SK-N-SH (cell line): ENCODE measurements around the gene NUP188. TPM values are rescaled to one million over a fixed set of nuclear protein-coding genes. Genes with fewer than 3 reads are reported as not detected.

Source experiments
- CTCF ChIA-PET: fragments of 300-600, 350-600 bp; formaldehyde crosslinking; extraction: SDS; loops from one replicate; lab custom pipeline; 2021; lab: Yijun Ruan, JAX
- POLR2A ChIA-PET: fragments of 350-600 bp; sonication (Branson Sonifier 250); formaldehyde crosslinking; extraction: SDS; loops from one replicate; lab custom pipeline; 2020; ENCODE audit warnings: antibody characterized with exemption, inconsistent platforms; lab: Yijun Ruan, JAX
- DNase-seq: peaks from one replicate; pipeline ENCODE4 v3.0.0; 2012
- H2AFZ ChIP-seq: fragments of 200-600 bp; sonication (generic); 2 replicates; pipeline ENCODE4 v1.8.1; 2016; ENCODE audit warnings: antibody characterized with exemption, mild to moderate bottlenecking, low read depth
- H3F3A ChIP-seq: fragments of 200-600 bp; sonication (generic); replicated peaks from 2 replicates; pipeline ENCODE3; 2016; ENCODE audit warnings: antibody characterized with exemption, mild to moderate bottlenecking; ENCODE audit not compliant: insufficient read depth
- H3K27ac ChIP-seq, 2 experiments: fragments of 200-500 bp in 1 of 2; fragments of 200-600 bp in 1 of 2; sonication (Bioruptor generic) in 1 of 2; sonication (generic), shearing (Covaris generic) in 1 of 2; 2 replicates each; pipeline versions ENCODE4 v1.5.1 to v1.6.1; 2014 to 2016; ENCODE audit warnings: low read depth in 2 of 2, inconsistent platforms in 1 of 2, low read length in 1 of 2, mild to moderate bottlenecking in 1 of 2, mixed read lengths in 1 of 2
- H3K27me3 ChIP-seq: fragments of 200-600 bp; sonication (generic), shearing (Covaris generic); 2 replicates; pipeline ENCODE4 v1.6.1; 2016; ENCODE audit warnings: mixed run types; ENCODE audit not compliant: insufficient read depth
- H3K36me3 ChIP-seq, 2 experiments: fragments of 200-500 bp in 1 of 2; fragments of 200-600 bp in 1 of 2; sonication (Bioruptor generic) in 1 of 2; sonication (generic) in 1 of 2; replicated peaks in 1 of 2; 2 replicates each; pipeline versions ENCODE3 to v1.5.1; 2014 to 2016; ENCODE audit warnings: low read length in 1 of 2, mild to moderate bottlenecking in 1 of 2; ENCODE audit not compliant: insufficient read depth in 2 of 2, control insufficient read depth in 1 of 2
- H3K4me1 ChIP-seq, 2 experiments: fragments of 200-500 bp in 1 of 2; fragments of 200-600 bp in 1 of 2; sonication (Bioruptor generic) in 1 of 2; sonication (generic), shearing (Covaris generic) in 1 of 2; 2 replicates each; pipeline versions ENCODE4 v1.5.1 to v1.6.1; 2014 to 2016; ENCODE audit warnings: low read depth in 1 of 2, low read length in 1 of 2, mixed run types in 1 of 2; ENCODE audit not compliant: insufficient read depth in 2 of 2, control insufficient read depth in 1 of 2
- H3K4me2 ChIP-seq: fragments of 200-600 bp; sonication (generic), shearing (Covaris generic); 2 replicates; pipeline ENCODE4 v1.6.1; 2017; ENCODE audit warnings: mixed run types
- H3K4me3 ChIP-seq, 2 experiments: fragments of 200-500 bp in 1 of 2; fragments of 200-600 bp in 1 of 2; sonication (Bioruptor generic) in 1 of 2; sonication (generic), shearing (Covaris generic) in 1 of 2; 2 replicates each; pipeline versions ENCODE4 v1.5.1 to v1.8.1; 2014 to 2016; ENCODE audit warnings: low read depth in 2 of 2, inconsistent platforms in 1 of 2, low read length in 1 of 2, mild to moderate bottlenecking in 1 of 2, mixed read lengths in 1 of 2, moderate library complexity in 1 of 2
- H3K79me2 ChIP-seq: fragments of 200-600 bp; sonication (generic); 2 replicates; pipeline ENCODE4 v1.8.1; 2017; ENCODE audit warnings: mild to moderate bottlenecking; ENCODE audit not compliant: insufficient read depth
- H3K9ac ChIP-seq: fragments of 200-600 bp; sonication (generic); 2 replicates; pipeline ENCODE4 v1.6.1; 2017; ENCODE audit warnings: mixed run types
- H3K9me2 ChIP-seq: fragments of 200-600 bp; sonication (generic); 2 replicates; pipeline ENCODE4 v1.6.1; 2017; ENCODE audit warnings: mixed run types
- H3K9me3 ChIP-seq: fragments of 200-600 bp; sonication (generic); 2 replicates; pipeline ENCODE4 v1.6.1; 2017; ENCODE audit warnings: mixed run types, mild to moderate bottlenecking, moderate library complexity
- H4K20me1 ChIP-seq: fragments of 200-600 bp; sonication (generic); 2 replicates; pipeline ENCODE4 v1.6.1; 2017; ENCODE audit warnings: mild to moderate bottlenecking, mixed run types; ENCODE audit not compliant: insufficient read depth
- EP300 ChIP-seq, 2 experiments: IDR thresholded peaks; 2 replicates each; pipeline versions ENCODE4 v1.4.0 to v1.6.1; 2012; ENCODE audit warnings: borderline replicate concordance in 1 of 2, low read depth in 1 of 2, low read length in 1 of 2
- EZH2phosphoT487 ChIP-seq: fragments of 200-600 bp; sonication (generic); IDR thresholded peaks from 2 replicates; pipeline ENCODE4 v1.6.1; 2017; ENCODE audit warnings: low read depth, mixed run types, mild to moderate bottlenecking, antibody characterized with exemption, moderate library complexity, borderline replicate concordance
- FOXJ3 ChIP-seq: sonication (generic); formaldehyde crosslinking; IDR thresholded peaks from 2 replicates; pipeline ENCODE4 v1.5.1; 2020; ENCODE audit warnings: mild to moderate bottlenecking, missing genetic modification reagents
- FOXM1 ChIP-seq: IDR thresholded peaks from 2 replicates; pipeline ENCODE4 v1.4.0; 2012; ENCODE audit warnings: low read depth, mild to moderate bottlenecking
- GABPA ChIP-seq: IDR thresholded peaks from 2 replicates; pipeline ENCODE4 v1.4.0; 2012; ENCODE audit warnings: low read depth, mild to moderate bottlenecking
- GATA2 ChIP-seq: sonication (generic); formaldehyde crosslinking; IDR thresholded peaks from 2 replicates; pipeline ENCODE4 v1.5.0; 2020; ENCODE audit warnings: mild to moderate bottlenecking, missing genetic modification reagents
- IRF3 ChIP-seq: fragments of 150-350 bp; IDR thresholded peaks from 2 replicates; pipeline ENCODE4 v1.6.1; 2016; ENCODE audit warnings: mild to moderate bottlenecking, low read depth, low read length
- JUND ChIP-seq: IDR thresholded peaks from 2 replicates; pipeline ENCODE4 v1.4.0; 2012
- MAX ChIP-seq: IDR thresholded peaks from 2 replicates; pipeline ENCODE4 v1.4.0; 2012; ENCODE audit warnings: low read depth
- MEF2A ChIP-seq: IDR thresholded peaks from 2 replicates; pipeline ENCODE4 v1.4.0; 2012; ENCODE audit warnings: low read depth, borderline replicate concordance
- MXI1 ChIP-seq: IDR thresholded peaks from 2 replicates; pipeline ENCODE4 v1.6.1; 2012; ENCODE audit warnings: mild to moderate bottlenecking, low read depth, low read length, improper control_type of control experiment
- NRF1 ChIP-seq: IDR thresholded peaks from 2 replicates; pipeline ENCODE4 v1.6.1; 2012; ENCODE audit warnings: low read depth, mild to moderate bottlenecking, low read length
- PBX3 ChIP-seq: IDR thresholded peaks from 2 replicates; pipeline ENCODE4; 2012
- RAD21 ChIP-seq: IDR thresholded peaks from 2 replicates; pipeline ENCODE4 v1.6.1; 2012; ENCODE audit warnings: mild to moderate bottlenecking, low read length
- SMC3 ChIP-seq: IDR thresholded peaks from 2 replicates; pipeline ENCODE4 v1.6.1; 2012; ENCODE audit warnings: low read depth, low read length, improper control_type of control experiment
- TAF1 ChIP-seq: IDR thresholded peaks from 2 replicates; pipeline ENCODE4 v1.6.1; 2012; ENCODE audit warnings: low read depth, mild to moderate bottlenecking, low read length, moderate library complexity, borderline replicate concordance
- TCF12 ChIP-seq: IDR thresholded peaks from 2 replicates; pipeline ENCODE4 v1.4.0; 2012
- TEAD4 ChIP-seq: IDR thresholded peaks from 2 replicates; pipeline ENCODE4 v1.4.0; 2012; ENCODE audit warnings: mild to moderate bottlenecking, borderline replicate concordance; ENCODE audit not compliant: insufficient read depth
- USF1 ChIP-seq: IDR thresholded peaks from 2 replicates; pipeline ENCODE4 v1.4.0; 2012; ENCODE audit warnings: low read depth, borderline replicate concordance
- USF2 ChIP-seq: fragments of 150-350 bp; IDR thresholded peaks from 2 replicates; pipeline ENCODE4 v1.6.1; 2017; ENCODE audit warnings: antibody characterized with exemption, low read length, low read depth, borderline replicate concordance
- WGBS: methylation state at CpG from one replicate; pipeline ENCODE4 v1.1.6; 2017; ENCODE audit warnings: low lambda C conversion rate; 5-methylcytosine and 5-hydroxymethylcytosine counted together
- polyA plus RNA-seq, 3 experiments: library from polyadenylated mRNA; depleted of rRNA; stranded (reverse); fragments of >200 nt; gene quantifications; 2 replicates each; pipeline ENCODE4 v1.2.3, GENCODE V29; 2012

NUP188 gene
- polyA plus RNA-seq, 1 of the 3 experiments (the other 2 are of a cell fraction): 49.5 TPM

- WGBS: 100% methylated on average over 2 of the region's 6 CpGs
- ChIA-PET CTCF (interaction anchor here (1.6 to 4.7 kb wide), 5 partner anchors 8 to 21 kb away, joined by 4 to 37 read pairs (median 8); no protein-coding TSS in a partner anchor), POLR2A (no interaction called here)
- H2AFZ ChIP-seq: no peak overlapping the region
- no peak overlapping the region; a peak in 1 of 4 replicates for H3K27ac ChIP-seq
- H3K4me1 ChIP-seq: no peaks in the 10 kb centered on the region; a peak in 1 of 4 replicates
- H3K79me2 ChIP-seq: no peaks in the 10 kb centered on the region
- H3K4me2 ChIP-seq: no peak overlapping the region
- H3K9me3 ChIP-seq: no peaks in the 10 kb centered on the region
- 0 out of 2 replicates have a peak, but pooled peaks cover 3% of the 10 kb centered on the region for H4K20me1 ChIP-seq
- DNase-seq: no peak
- no peak for TF ChIP-seq GABPA
- no peak overlapping the region for H3K9ac ChIP-seq
- H3K9me2 ChIP-seq: no peaks in the 10 kb centered on the region
- H3K36me3 ChIP-seq: peaks cover 0 to 58% of the 10 kb centered on the region in 2 experiments
- H3K27me3 ChIP-seq: no peaks in the 10 kb centered on the region
- H3K4me3 ChIP-seq: no peak overlapping the region
- peaks cover 13% of the 10 kb centered on the region for H3F3A ChIP-seq
These were observed 61.0 kb downstream of the NUP188 start for GRCh38 chr9:129008469-129008965.

GRCh38 chr9:129008986-129009583 is 61.6 kb downstream of the NUP188 start:
- Histone ChIP-seq H3K9ac (no peak overlapping the region), H3K36me3 (peaks cover 0 to 63% of the 10 kb centered on the region in 2 experiments), H3K9me2 (no peaks in the 10 kb centered on the region), H4K20me1 (0 out of 2 replicates have a peak, but pooled peaks cover 3% of the 10 kb centered on the region), H3K9me3 (no peaks in the 10 kb centered on the region), H2AFZ (no peak overlapping the region), H3K27me3 (no peaks in the 10 kb centered on the region), H3F3A (peaks cover 8% of the 10 kb centered on the region), H3K79me2 (no peaks in the 10 kb centered on the region), H3K4me1 (no peaks in the 10 kb centered on the region; a peak in 1 of 4 replicates), H3K4me2 (no peak overlapping the region), H3K4me3 (no peak overlapping the region), H3K27ac (no peak overlapping the region)
- TF ChIP-seq USF2 (no peak), PBX3 (no peak), USF1 (no peak), IRF3 (no peak), FOXJ3 (CRISPR knock-in tag) (no peak), TEAD4 (no peak), FOXM1 (no peak), EZH2phosphoT487 (no peak), MAX (no peak), GATA2 (CRISPR knock-in tag) (no peak), SMC3 (no peak), MEF2A (no peak), MXI1 (no peak), RAD21 (no peak), TAF1 (no peak), NRF1 (no peak), EP300 (IDR thresholded peaks at IDR 0.05; ENCODE audit: borderline replicate concordance in 1 of 2, low read depth in 1 of 2, low read length in 1 of 2) (no peak), TCF12 (no peak), JUND (no peak)
- CTCF ChIA-PET: interaction anchor here (1.2 to 4.7 kb wide), 4 partner anchors 8 to 16 kb away, joined by 3 to 37 read pairs (median 6); no protein-coding TSS in a partner anchor
- POLR2A ChIA-PET: no interaction called here
- 93% methylated on average over 12 of the region's 13 CpGs for whole genome bisulfite sequencing
- no peak for DNase-seq
